ENCODE data around the gene MMP2. TPM values are rescaled to one million over a fixed set of nuclear protein-coding genes. Genes with fewer than 3 reads are reported as not detected.

The MMP2 gene
- total RNA-seq, 2 donors from 2014 or later, result 539 to 826 TPM

GRCh38 chr16:55542459-55543082 is 63.6 kb downstream of the MMP2 start:
- no peak for DNase-seq (ENCODE audit: low spot score)
- intact Hi-C loops (cut with DNase I), result loop anchor here in 1 of 2 donors (10.0 kb wide), 1 partner anchor 78 kb away; no protein-coding TSS in a partner anchor

GRCh38 chr16:55543472-55543871 is 64.5 kb downstream of the MMP2 start:
- DNase-seq (ENCODE audit: low spot score), result no peak
- intact Hi-C loops (cut with DNase I), result loop anchor here in 1 of 2 donors (10.0 kb wide), 1 partner anchor 79 kb away; no protein-coding TSS in a partner anchor

- DNase-seq (ENCODE audit: low spot score), result no peak
- intact Hi-C loops (cut with DNase I), result no loop called here
These were observed 73.6 kb downstream of the MMP2 start for GRCh38 chr16:55552621-55553020.

GRCh38 chr16:55555436-55555835 is 76.4 kb downstream of the MMP2 start:
- intact Hi-C loops (cut with DNase I), result no loop called here

More at GRCh38 chr16:55555436-55555835, 76.4 kb downstream of the MMP2 start:
- no peak for DNase-seq (ENCODE audit: low spot score)

Other genes with a start within 250 kb of the MMP2 start
- under 1 TPM; 0.42 to 0.67 TPM for gene IRX6, start 155.0 kb upstream of the MMP2 start, total RNA-seq
- gene LPCAT2, start 29.9 kb downstream of the MMP2 start, total RNA-seq, result 10 to 100 TPM; 13.8 to 16.0 TPM
- under 1 TPM in 1 of 2 donors, not detected in 1; 0.83 TPM for gene CAPNS2, start 87.5 kb downstream of the MMP2 start, total RNA-seq
- gene SLC6A2, start 176.8 kb downstream of the MMP2 start, total RNA-seq, result under 1 TPM in 1 of 2 donors, not detected in 1; 0.23 TPM